BE2C (cell line): ENCODE data around the gene CACFD1.
A peak's percentile ranks its signal among the peaks of the same experiment; 100 is the strongest.

Experiments used
- DNase-seq: peaks from one replicate; pipeline ENCODE4 v3.0.0-alpha.2; 2020
- H3K27me3 ChIP-seq: fragments of 250-450 bp; sonication (Bioruptor Pico); 2 replicates; pipeline ENCODE4 v1.5.1; 2020; ENCODE audit warnings: mild to moderate bottlenecking
- H3K36me3 ChIP-seq: fragments of 250-450 bp; sonication (Bioruptor Pico); 2 replicates; pipeline ENCODE4 v1.5.1; 2020; ENCODE audit warnings: mild to moderate bottlenecking
- H3K4me1 ChIP-seq: fragments of 250-450 bp; sonication (Bioruptor Pico); 2 replicates; pipeline ENCODE4 v1.5.1; 2020
- H3K4me3 ChIP-seq: 2 replicates; pipeline ENCODE4 v1.5.1; 2011; ENCODE audit warnings: low read depth, low read length
- H3K9me3 ChIP-seq: fragments of 250-450 bp; sonication (Bioruptor Pico); 2 replicates; pipeline ENCODE4 v1.5.1; 2020
- TF ChIP-seq, protein P1 (sequence below): IDR thresholded peaks from 2 replicates; pipeline ENCODE4 v1.5.1; 2012; ENCODE audit warnings: mild to moderate bottlenecking, low read depth, low read length

The CACFD1 gene

DNA sequence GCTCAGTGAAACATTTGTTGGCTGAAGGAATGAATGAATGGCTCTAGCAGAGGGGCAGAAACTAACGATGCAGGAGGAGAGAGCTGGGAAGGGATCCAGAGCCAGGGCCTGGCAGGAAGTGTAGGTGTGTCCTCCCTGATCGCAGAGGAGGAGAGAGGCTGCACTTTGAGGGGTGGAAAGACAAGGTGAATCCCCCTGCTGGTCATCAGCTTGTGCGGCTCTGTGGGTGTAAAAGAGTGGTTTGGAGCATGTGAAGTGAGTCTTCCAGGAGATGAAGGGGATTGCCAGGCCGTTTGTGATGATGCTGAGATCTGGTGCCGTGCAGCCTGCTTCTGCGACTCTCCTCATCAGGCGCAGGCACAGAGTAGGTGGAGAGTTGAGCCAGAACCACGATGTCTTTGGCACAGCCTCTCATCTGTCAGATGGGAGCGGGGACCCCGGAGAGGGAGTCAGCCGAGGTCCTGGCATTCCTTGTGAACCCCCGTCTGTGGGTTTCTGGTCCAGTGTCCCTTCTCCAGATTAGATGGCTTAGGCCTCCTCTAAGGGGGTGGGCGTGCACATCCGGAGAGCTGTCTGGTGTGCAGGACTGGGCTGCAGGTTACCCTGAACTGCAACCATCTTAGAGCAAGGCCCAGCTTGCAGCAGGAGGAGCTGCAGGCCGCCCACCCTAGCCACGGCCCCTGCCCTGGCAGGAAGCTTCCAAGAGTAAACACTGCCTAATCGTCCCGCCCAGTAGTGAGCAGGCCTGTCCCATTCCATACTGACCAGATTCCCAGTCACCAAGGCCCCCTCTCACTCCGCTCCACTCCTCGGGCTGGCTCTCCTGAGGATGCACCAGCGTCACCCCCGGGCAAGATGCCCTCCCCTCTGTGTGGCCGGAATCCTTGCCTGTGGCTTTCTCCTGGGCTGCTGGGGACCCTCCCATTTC, 37.9 kb upstream of the CACFD1 start, which contains the start of gene ADAMTS13:
ADAMTS13 (plus strand) TSS at position 753 of the 928 bp plus-strand sequence; CDS start at position 830, 77 bp downstream.
- H3K4me1 ChIP-seq = no peaks in the 10 kb centered on the region
- no peaks in the 10 kb centered on the region for H3K9me3 ChIP-seq
- no peaks in the 10 kb centered on the region for H3K36me3 ChIP-seq
- TF ChIP-seq, protein P1, sequence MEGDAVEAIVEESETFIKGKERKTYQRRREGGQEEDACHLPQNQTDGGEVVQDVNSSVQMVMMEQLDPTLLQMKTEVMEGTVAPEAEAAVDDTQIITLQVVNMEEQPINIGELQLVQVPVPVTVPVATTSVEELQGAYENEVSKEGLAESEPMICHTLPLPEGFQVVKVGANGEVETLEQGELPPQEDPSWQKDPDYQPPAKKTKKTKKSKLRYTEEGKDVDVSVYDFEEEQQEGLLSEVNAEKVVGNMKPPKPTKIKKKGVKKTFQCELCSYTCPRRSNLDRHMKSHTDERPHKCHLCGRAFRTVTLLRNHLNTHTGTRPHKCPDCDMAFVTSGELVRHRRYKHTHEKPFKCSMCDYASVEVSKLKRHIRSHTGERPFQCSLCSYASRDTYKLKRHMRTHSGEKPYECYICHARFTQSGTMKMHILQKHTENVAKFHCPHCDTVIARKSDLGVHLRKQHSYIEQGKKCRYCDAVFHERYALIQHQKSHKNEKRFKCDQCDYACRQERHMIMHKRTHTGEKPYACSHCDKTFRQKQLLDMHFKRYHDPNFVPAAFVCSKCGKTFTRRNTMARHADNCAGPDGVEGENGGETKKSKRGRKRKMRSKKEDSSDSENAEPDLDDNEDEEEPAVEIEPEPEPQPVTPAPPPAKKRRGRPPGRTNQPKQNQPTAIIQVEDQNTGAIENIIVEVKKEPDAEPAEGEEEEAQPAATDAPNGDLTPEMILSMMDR = peak; percentile 48
- peak; percentile 54 for DNase-seq
- no peak within 1 kb of the TSS for H3K4me3 ChIP-seq
- H3K27me3 ChIP-seq = no peaks in the 10 kb centered on the region

- Histone ChIP-seq H3K36me3 (no peaks in the 10 kb centered on the region), H3K9me3 (no peaks in the 10 kb centered on the region), H3K4me1 (no peaks in the 10 kb centered on the region), H3K27me3 (no peaks in the 10 kb centered on the region), H3K4me3 (no peak overlapping the region)
- TF ChIP-seq, protein P1 = no peak
- DNase-seq = no peak
These were observed 36.6 kb upstream of the CACFD1 start for GRCh38 chr9:133423216-133423615.

DNA sequence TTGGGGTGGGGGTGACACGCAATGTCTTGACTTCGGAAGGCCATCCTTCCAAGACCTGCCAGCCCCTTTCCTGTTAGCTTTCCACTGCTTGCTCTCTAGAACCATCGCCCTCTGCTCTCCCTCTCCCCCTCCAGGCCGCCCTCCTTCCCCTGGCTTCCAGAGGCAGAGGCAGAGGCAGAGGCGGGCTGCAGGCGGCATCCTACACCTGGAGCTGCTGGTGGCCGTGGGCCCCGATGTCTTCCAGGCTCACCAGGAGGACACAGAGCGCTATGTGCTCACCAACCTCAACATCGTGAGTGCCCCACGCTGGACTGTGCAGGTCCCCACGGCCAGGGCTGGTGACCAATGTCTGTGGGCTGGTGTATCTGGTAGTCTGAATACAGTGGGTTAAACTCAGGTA, 35.6 kb upstream of the CACFD1 start:
- TF ChIP-seq, protein P1 = no peak
- Histone ChIP-seq H3K4me1 (no peaks in the 10 kb centered on the region), H3K9me3 (no peaks in the 10 kb centered on the region), H3K36me3 (no peaks in the 10 kb centered on the region), H3K27me3 (no peaks in the 10 kb centered on the region), H3K4me3 (no peak overlapping the region)
- DNase-seq = no peak

GRCh38 chr9:133425049-133425632, 34.6 kb upstream of the CACFD1 start:
- DNase-seq = no peak
- no peaks in the 10 kb centered on the region for H3K36me3 ChIP-seq
- H3K4me3 ChIP-seq = no peak overlapping the region
- no peaks in the 10 kb centered on the region for H3K4me1 ChIP-seq
- TF ChIP-seq, protein P1 = no peak
- no peaks in the 10 kb centered on the region for H3K9me3 ChIP-seq
- H3K27me3 ChIP-seq = no peaks in the 10 kb centered on the region

GRCh38 chr9:133426011-133426410, 33.8 kb upstream of the CACFD1 start:
- Histone ChIP-seq H3K36me3 (no peaks in the 10 kb centered on the region), H3K27me3 (no peaks in the 10 kb centered on the region), H3K4me1 (no peaks in the 10 kb centered on the region), H3K9me3 (no peaks in the 10 kb centered on the region), H3K4me3 (no peak overlapping the region)
- no peak for DNase-seq
- TF ChIP-seq, protein P1 = no peak
